ENCODE data around the gene TP53I11.

The TP53I11 gene

GRCh38 chr11:44883277-44883676 is 67.4 kb downstream of the TP53I11 start:
- Mint-ChIP-seq H3K9me3 (no peaks in the 10 kb centered on the region), H3K27ac (no peak overlapping the region), H3K27me3 (no peaks in the 10 kb centered on the region), H3K4me1 (no peaks in the 10 kb centered on the region), H3K36me3 (peaks cover 1% of the 10 kb centered on the region), H3K4me3 (no peak overlapping the region)
